ENCODE results near the gene PML.

PML gene

DNA sequence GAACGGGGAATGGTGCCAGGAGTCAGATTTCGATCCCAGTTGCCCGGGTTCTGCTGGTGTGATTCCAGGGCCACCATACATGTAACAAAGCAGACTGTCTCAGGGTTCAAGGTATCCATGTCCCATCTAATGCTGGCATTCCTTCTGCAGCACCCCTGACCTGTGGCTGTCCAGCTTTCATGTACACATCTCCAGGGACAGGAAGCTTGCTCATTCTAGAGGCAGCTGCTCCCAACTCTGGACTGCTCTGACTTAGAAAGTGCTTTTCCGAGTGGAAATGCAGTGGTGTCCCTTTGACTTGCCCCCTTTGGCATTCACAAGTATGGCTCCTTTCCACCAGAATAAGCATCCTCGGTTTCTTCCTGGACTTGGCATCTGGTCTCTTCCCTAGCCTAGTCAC, 30.9 kb downstream of the PML start:
- ATAC-seq = peak; percentile 37; the same call in 2 of the 3 replicates
- TF ChIP-seq ZNF565 (CRISPR knock-in tag; conservative IDR thresholded peaks at IDR 0.05; ENCODE audit: low read depth) = no peak
- TF ChIP-seq CSDC2 (CRISPR knock-in tag; IDR thresholded peaks at IDR 0.05) = no peak
- no peak for TF ChIP-seq RARB (CRISPR knock-in tag; IDR thresholded peaks at IDR 0.05)
- TF ChIP-seq ZNF70 (CRISPR knock-in tag; IDR thresholded peaks at IDR 0.05) = no peak
- TF ChIP-seq ARNTL (CRISPR knock-in tag; IDR thresholded peaks at IDR 0.05; ENCODE audit: borderline replicate concordance, low read depth) = no peak
- TF ChIP-seq BACH2 (CRISPR knock-in tag; IDR thresholded peaks at IDR 0.05; ENCODE audit: borderline replicate concordance) = no peak

DNA sequence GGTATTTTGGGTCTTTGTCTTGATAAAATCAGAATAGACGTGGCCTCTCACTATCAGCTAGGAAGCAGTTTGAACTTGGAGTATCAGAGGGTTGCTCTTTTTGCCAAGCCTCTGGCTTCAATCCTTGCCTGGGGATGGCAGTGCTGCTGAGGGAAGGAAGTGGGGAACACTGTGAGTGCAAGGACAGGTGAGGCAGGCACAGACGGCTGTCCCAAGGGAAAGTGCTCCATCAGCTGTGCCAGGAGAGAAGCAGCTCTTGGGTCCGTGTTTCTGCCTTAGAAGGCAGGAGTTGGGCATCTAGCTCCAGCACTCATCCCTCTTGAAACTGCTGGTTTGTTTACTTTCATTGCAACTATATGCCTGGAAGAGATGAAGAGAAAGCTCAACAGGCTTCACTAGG, 33.2 kb downstream of the PML start:
- TF ChIP-seq, protein P1, sequence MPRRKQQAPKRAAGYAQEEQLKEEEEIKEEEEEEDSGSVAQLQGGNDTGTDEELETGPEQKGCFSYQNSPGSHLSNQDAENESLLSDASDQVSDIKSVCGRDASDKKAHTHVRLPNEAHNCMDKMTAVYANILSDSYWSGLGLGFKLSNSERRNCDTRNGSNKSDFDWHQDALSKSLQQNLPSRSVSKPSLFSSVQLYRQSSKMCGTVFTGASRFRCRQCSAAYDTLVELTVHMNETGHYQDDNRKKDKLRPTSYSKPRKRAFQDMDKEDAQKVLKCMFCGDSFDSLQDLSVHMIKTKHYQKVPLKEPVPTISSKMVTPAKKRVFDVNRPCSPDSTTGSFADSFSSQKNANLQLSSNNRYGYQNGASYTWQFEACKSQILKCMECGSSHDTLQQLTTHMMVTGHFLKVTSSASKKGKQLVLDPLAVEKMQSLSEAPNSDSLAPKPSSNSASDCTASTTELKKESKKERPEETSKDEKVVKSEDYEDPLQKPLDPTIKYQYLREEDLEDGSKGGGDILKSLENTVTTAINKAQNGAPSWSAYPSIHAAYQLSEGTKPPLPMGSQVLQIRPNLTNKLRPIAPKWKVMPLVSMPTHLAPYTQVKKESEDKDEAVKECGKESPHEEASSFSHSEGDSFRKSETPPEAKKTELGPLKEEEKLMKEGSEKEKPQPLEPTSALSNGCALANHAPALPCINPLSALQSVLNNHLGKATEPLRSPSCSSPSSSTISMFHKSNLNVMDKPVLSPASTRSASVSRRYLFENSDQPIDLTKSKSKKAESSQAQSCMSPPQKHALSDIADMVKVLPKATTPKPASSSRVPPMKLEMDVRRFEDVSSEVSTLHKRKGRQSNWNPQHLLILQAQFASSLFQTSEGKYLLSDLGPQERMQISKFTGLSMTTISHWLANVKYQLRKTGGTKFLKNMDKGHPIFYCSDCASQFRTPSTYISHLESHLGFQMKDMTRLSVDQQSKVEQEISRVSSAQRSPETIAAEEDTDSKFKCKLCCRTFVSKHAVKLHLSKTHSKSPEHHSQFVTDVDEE (CRISPR knock-in tag; IDR thresholded peaks at IDR 0.05) = no peak
- no peak for TF ChIP-seq ZNF565 (CRISPR knock-in tag; conservative IDR thresholded peaks at IDR 0.05; ENCODE audit: low read depth)
- no peak for TF ChIP-seq ZNF8 (CRISPR knock-in tag; IDR thresholded peaks at IDR 0.05)
- TF ChIP-seq ZC3H10 (CRISPR knock-in tag; IDR thresholded peaks at IDR 0.05) = no peak
- no peak for TF ChIP-seq RARB (CRISPR knock-in tag; IDR thresholded peaks at IDR 0.05)
- no peak for ATAC-seq

DNA sequence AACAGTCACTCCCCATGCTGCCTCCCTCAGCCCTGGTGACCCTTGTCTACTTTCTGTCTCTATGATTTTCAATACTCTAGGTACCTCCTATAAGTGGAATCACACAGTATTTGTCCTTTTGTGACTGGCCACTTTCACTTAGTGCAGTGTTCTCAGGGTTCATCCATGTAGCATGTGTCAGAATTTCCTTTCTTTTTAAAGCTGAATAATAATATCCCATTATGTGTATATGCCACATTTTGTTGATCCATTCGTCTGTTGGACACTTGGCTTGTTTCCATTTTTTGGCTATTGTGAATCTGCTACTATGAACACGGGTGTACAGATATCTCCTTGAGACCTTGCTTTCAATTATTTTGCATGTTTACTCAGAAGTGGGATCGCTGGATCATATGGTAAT, 34.1 kb downstream of the PML start:
- ATAC-seq = no peak
- TF ChIP-seq CSDC2 (CRISPR knock-in tag; IDR thresholded peaks at IDR 0.05) (no peak), OSR1 (CRISPR knock-in tag; IDR thresholded peaks at IDR 0.05) (no peak), ESRRG (CRISPR knock-in tag; IDR thresholded peaks at IDR 0.05) (no peak), ZNF565 (CRISPR knock-in tag; conservative IDR thresholded peaks at IDR 0.05; ENCODE audit: low read depth) (no peak), TOX (CRISPR knock-in tag; IDR thresholded peaks at IDR 0.05; ENCODE audit: borderline replicate concordance) (no peak), RARB (CRISPR knock-in tag; IDR thresholded peaks at IDR 0.05) (no peak), ZFP30 (CRISPR knock-in tag; IDR thresholded peaks at IDR 0.05) (no peak), ZC3H10 (CRISPR knock-in tag; IDR thresholded peaks at IDR 0.05) (no peak), BACH2 (CRISPR knock-in tag; IDR thresholded peaks at IDR 0.05; ENCODE audit: borderline replicate concordance) (no peak), TCF4 (CRISPR knock-in tag; IDR thresholded peaks at IDR 0.05; ENCODE audit: borderline replicate concordance) (no peak), PPARA (CRISPR knock-in tag; IDR thresholded peaks at IDR 0.05; ENCODE audit: borderline replicate concordance) (no peak), ZNF8 (CRISPR knock-in tag; IDR thresholded peaks at IDR 0.05) (no peak), ISL1 (CRISPR knock-in tag; IDR thresholded peaks at IDR 0.05) (no peak), ARNTL (CRISPR knock-in tag; IDR thresholded peaks at IDR 0.05; ENCODE audit: borderline replicate concordance, low read depth) (no peak), GLIS3 (CRISPR knock-in tag; IDR thresholded peaks at IDR 0.05) (no peak)
- TF ChIP-seq, protein P2, sequence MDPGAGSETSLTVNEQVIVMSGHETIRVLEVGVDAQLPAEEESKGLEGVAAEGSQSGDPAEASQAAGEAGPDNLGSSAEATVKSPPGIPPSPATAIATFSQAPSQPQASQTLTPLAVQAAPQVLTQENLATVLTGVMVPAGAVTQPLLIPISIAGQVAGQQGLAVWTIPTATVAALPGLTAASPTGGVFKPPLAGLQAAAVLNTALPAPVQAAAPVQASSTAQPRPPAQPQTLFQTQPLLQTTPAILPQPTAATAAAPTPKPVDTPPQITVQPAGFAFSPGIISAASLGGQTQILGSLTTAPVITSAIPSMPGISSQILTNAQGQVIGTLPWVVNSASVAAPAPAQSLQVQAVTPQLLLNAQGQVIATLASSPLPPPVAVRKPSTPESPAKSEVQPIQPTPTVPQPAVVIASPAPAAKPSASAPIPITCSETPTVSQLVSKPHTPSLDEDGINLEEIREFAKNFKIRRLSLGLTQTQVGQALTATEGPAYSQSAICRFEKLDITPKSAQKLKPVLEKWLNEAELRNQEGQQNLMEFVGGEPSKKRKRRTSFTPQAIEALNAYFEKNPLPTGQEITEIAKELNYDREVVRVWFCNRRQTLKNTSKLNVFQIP (CRISPR knock-in tag; IDR thresholded peaks at IDR 0.05; ENCODE audit: borderline replicate concordance, low read depth) = no peak
- TF ChIP-seq, protein P3, sequence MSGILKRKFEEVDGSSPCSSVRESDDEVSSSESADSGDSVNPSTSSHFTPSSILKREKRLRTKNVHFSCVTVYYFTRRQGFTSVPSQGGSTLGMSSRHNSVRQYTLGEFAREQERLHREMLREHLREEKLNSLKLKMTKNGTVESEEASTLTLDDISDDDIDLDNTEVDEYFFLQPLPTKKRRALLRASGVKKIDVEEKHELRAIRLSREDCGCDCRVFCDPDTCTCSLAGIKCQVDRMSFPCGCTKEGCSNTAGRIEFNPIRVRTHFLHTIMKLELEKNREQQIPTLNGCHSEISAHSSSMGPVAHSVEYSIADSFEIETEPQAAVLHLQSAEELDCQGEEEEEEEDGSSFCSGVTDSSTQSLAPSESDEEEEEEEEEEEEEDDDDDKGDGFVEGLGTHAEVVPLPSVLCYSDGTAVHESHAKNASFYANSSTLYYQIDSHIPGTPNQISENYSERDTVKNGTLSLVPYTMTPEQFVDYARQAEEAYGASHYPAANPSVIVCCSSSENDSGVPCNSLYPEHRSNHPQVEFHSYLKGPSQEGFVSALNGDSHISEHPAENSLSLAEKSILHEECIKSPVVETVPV (CRISPR knock-in tag; IDR thresholded peaks at IDR 0.05) = no peak
- TF ChIP-seq, protein P1 (CRISPR knock-in tag; IDR thresholded peaks at IDR 0.05) = no peak
- TF ChIP-seq, protein P4, sequence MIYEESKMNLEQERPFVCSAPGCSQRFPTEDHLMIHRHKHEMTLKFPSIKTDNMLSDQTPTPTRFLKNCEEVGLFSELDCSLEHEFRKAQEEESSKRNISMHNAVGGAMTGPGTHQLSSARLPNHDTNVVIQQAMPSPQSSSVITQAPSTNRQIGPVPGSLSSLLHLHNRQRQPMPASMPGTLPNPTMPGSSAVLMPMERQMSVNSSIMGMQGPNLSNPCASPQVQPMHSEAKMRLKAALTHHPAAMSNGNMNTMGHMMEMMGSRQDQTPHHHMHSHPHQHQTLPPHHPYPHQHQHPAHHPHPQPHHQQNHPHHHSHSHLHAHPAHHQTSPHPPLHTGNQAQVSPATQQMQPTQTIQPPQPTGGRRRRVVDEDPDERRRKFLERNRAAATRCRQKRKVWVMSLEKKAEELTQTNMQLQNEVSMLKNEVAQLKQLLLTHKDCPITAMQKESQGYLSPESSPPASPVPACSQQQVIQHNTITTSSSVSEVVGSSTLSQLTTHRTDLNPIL (CRISPR knock-in tag; IDR thresholded peaks at IDR 0.05; ENCODE audit: low read depth) = no peak
- TF ChIP-seq, protein P5, sequence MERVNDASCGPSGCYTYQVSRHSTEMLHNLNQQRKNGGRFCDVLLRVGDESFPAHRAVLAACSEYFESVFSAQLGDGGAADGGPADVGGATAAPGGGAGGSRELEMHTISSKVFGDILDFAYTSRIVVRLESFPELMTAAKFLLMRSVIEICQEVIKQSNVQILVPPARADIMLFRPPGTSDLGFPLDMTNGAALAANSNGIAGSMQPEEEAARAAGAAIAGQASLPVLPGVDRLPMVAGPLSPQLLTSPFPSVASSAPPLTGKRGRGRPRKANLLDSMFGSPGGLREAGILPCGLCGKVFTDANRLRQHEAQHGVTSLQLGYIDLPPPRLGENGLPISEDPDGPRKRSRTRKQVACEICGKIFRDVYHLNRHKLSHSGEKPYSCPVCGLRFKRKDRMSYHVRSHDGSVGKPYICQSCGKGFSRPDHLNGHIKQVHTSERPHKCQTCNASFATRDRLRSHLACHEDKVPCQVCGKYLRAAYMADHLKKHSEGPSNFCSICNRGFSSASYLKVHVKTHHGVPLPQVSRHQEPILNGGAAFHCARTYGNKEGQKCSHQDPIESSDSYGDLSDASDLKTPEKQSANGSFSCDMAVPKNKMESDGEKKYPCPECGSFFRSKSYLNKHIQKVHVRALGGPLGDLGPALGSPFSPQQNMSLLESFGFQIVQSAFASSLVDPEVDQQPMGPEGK (CRISPR knock-in tag; IDR thresholded peaks at IDR 0.05; ENCODE audit: borderline replicate concordance) = no peak
